K562 (cell line): ENCODE data around the gene ARID4B. TPM values are rescaled to one million over a fixed set of nuclear protein-coding genes. Genes with fewer than 3 reads are reported as not detected.
A peak's percentile ranks its signal among the peaks of the same experiment; 100 is the strongest.

Experiments used
- E2F4 ChIP-seq: sonication (generic); formaldehyde crosslinking; IDR thresholded peaks from 2 replicates; pipeline ENCODE4 v1.8.0; 2022; ENCODE audit warnings: mild to moderate bottlenecking, low read depth, missing genetic modification reagents
- ERF ChIP-seq: fragments of 450-650 bp; formaldehyde crosslinking; IDR thresholded peaks from 2 replicates; pipeline ENCODE4 v1.4.0; 2020; ENCODE audit warnings: mild to moderate bottlenecking, mixed read lengths
- HDAC3 ChIP-seq: fragments of 450-650 bp; IDR thresholded peaks from 2 replicates; pipeline ENCODE4 v1.6.1; 2018; ENCODE audit warnings: borderline replicate concordance, mild to moderate bottlenecking, moderate library complexity; ENCODE audit not compliant: partially characterized antibody
- KHSRP ChIP-seq: fragments of 450-650 bp; IDR thresholded peaks from 2 replicates; pipeline ENCODE4 v1.6.1; 2017
- REST ChIP-seq, 2 experiments: fragments of 450-650 bp; formaldehyde crosslinking in 1 of 2; IDR thresholded peaks; 2 replicates each; pipeline versions ENCODE4 v1.4.0 to v1.6.1; 2014 to 2020; ENCODE audit warnings: mild to moderate bottlenecking in 2 of 2, borderline replicate concordance in 1 of 2, low read depth in 1 of 2
- SOX6 ChIP-seq: fragments of 450-650 bp; IDR thresholded peaks from 2 replicates; pipeline ENCODE4 v1.6.1; 2014; ENCODE audit warnings: mild to moderate bottlenecking
- SRSF1 ChIP-seq: fragments of 200-400 bp; formaldehyde crosslinking; IDR thresholded peaks from 2 replicates; pipeline ENCODE4 v1.6.1; 2017; ENCODE audit warnings: mild to moderate bottlenecking, low read depth, low read length, moderate library complexity
- SRSF9 ChIP-seq: fragments of 200-400 bp; formaldehyde crosslinking; IDR thresholded peaks from 2 replicates; pipeline ENCODE4 v1.6.1; 2017; ENCODE audit warnings: low read depth, low read length, borderline replicate concordance
- TARDBP ChIP-seq: fragments of 450-650 bp; IDR thresholded peaks from 2 replicates; pipeline ENCODE4 v1.6.1; 2016
- TEAD4 ChIP-seq, 2 experiments: sonication (generic) in 1 of 2; formaldehyde crosslinking in 1 of 2; IDR thresholded peaks; 2 replicates each; pipeline versions ENCODE4 v1.6.1 to v1.8.0; 2012 to 2022; ENCODE audit warnings: borderline replicate concordance in 1 of 2, inconsistent platforms in 1 of 2, low read length in 1 of 2, mild to moderate bottlenecking in 1 of 2, missing genetic modification reagents in 1 of 2
- ZBTB11 ChIP-seq, 3 experiments: fragments of 200-800 bp in 1 of 3; fragments of 250-450 bp in 1 of 3; fragments of 450-650 bp in 1 of 3; sonication (Bioruptor Pico) in 1 of 3; sonication (Bioruptor generic) in 1 of 3; formaldehyde crosslinking in 1 of 3; IDR thresholded peaks; 2 replicates each; pipeline versions ENCODE4 v1.6.1 to v1.8.0; 2016 to 2022; ENCODE audit warnings: mild to moderate bottlenecking in 2 of 3, missing genetic modification characterization in 2 of 3, missing compliant biosample characterization in 1 of 3, moderate library complexity in 1 of 3
- ZNF512 ChIP-seq: IDR thresholded peaks from 2 replicates; pipeline ENCODE4 v1.6.1; 2016; ENCODE audit warnings: missing genetic modification characterization, missing compliant biosample characterization
- polyA plus RNA-seq, 8 experiments: library from polyadenylated mRNA; depleted of rRNA in 4 of 8; stranded (reverse) in 5 of 8; unstranded in 3 of 8; fragments of >200 nt; fragmentation: Nextera tagmentation in 2 of 8; fragmentation: Illumina TruSeq in 1 of 8; extraction: Ambion mirVana in 2 of 8; extraction: Trizol in 1 of 8; gene quantifications; 2 replicates each; pipeline versions ENCODE4 v1.2.1 to v1.2.3, GENCODE V29; 2011 to 2014; ENCODE audit warnings: inconsistent platforms in 1 of 8, missing spikeins in 1 of 8
- total RNA-seq, 7 experiments: library from RNA; depleted of rRNA in 6 of 7; stranded (reverse); fragments of >200 nt in 6 of 7; fragmentation: Illumina TruSeq in 2 of 7; extraction: Trizol in 2 of 7; gene quantifications; 2 replicates each; pipeline versions ENCODE4 v1.2.1 to v1.2.3, GENCODE V29; 2011 to 2021; ENCODE audit warnings: low replicate concordance in 1 of 7

ARID4B gene
- total and polyA plus RNA-seq, 9 of the 15 experiments (the other 6 are each of a cell fraction or from before 2014, with no cell fraction given): 8.4 to 38.9 (median 18.5) TPM

GRCh38 chr1:235327559-235328270 lies at the start of gene ARID4B (continued):
- TF ChIP-seq REST (IDR thresholded peaks at IDR 0.05; ENCODE audit: borderline replicate concordance) (no peak), REST (CRISPR knock-in tag; IDR thresholded peaks at IDR 0.05; ENCODE audit: low read depth) (peak; percentile 69), ZBTB11 (CRISPR knock-in tag; IDR thresholded peaks at IDR 0.05) (no peak), SRSF9 (no peak), HDAC3 (no peak), E2F4 (CRISPR knock-in tag) (no peak), SRSF1 (no peak), TEAD4 (IDR thresholded peaks at IDR 0.05; ENCODE audit: low read length) (no peak), TEAD4 (CRISPR knock-in tag; IDR thresholded peaks at IDR 0.05; ENCODE audit: borderline replicate concordance) (no peak), KHSRP (no peak), TARDBP (no peak), ERF (no peak), SOX6 (no peak), ZNF512 (tag) (no peak)
